DOHH2 (cell line): Measurements from ENCODE around the gene ZNF106.

Source experiments
- CTCF ChIP-seq: fragments of 200-600 bp; sonication (generic); IDR thresholded peaks from one replicate; pipeline ENCODE4 v1.5.1; 2014; ENCODE audit warnings: antibody characterized with exemption, mild to moderate bottlenecking, low read depth, low read length; ENCODE audit not compliant: poor library complexity, severe bottlenecking
- EZH2phosphoT487 ChIP-seq: fragments of 200-600 bp; sonication (generic); IDR thresholded peaks from 2 replicates; pipeline ENCODE4 v1.6.1; 2017; ENCODE audit warnings: borderline replicate concordance, mild to moderate bottlenecking, antibody characterized with exemption, low read length, moderate library complexity, mixed read lengths

GRCh38 chr15:42368096-42368495 is 122.8 kb downstream of the ZNF106 start:
- TF ChIP-seq CTCF (no peak), EZH2phosphoT487 (no peak)
